ENCODE data around the gene NAA60. TPM values are rescaled to one million over a fixed set of nuclear protein-coding genes. Genes with fewer than 3 reads are reported as not detected.

Gene NAA60
- total and polyA plus RNA-seq, 2 of the 13 experiments (the other 11 are each of a cell fraction or from before 2014, with no cell fraction given) = 14.7 to 32.0 TPM

GRCh38 chr16:3479654-3480216 lies 36.3 kb downstream of the NAA60 start:
- FAIRE-seq = no peak
- WGBS (ENCODE audit: low lambda C conversion rate) = 92% methylated on average over 11 of the region's 12 CpGs
- Histone ChIP-seq H4K20me1 (ENCODE audit: insufficient read depth, low read length) (peaks cover 15% of the 10 kb centered on the region; the same call in 1 of the 2 replicates), H3K79me2 (ENCODE audit: insufficient read depth, low read length) (peaks cover 41% of the 10 kb centered on the region), H3K27me3 (ENCODE audit: control insufficient read depth in 1 of 2, insufficient read depth in 2 of 2, low read length in 2 of 2) (no peaks in the 10 kb centered on the region), H3K36me3 (replicated peaks in 1 of 2; ENCODE audit: control insufficient read depth in 1 of 2, insufficient read depth in 2 of 2, low read length in 2 of 2) (peaks cover 35 to 66% of the 10 kb centered on the region in 2 experiments), H3K27ac (ENCODE audit: extremely low read length, insufficient read depth, low read length) (no peak overlapping the region), H3K9ac (ENCODE audit: insufficient read depth, low read depth, low read length) (no peak overlapping the region), H3K9me3 (ENCODE audit: low read length) (no peaks in the 10 kb centered on the region), H3K4me1 (ENCODE audit: insufficient read depth, low read length) (peaks cover 17% of the 10 kb centered on the region), H3K4me2 (ENCODE audit: low read depth, low read length) (no peak overlapping the region), H2AFZ (ENCODE audit: low read length) (no peak overlapping the region), H3K4me3 (replicated peaks in 1 of 3; ENCODE audit: insufficient read depth in 1 of 3, low read depth in 2 of 3, low read length in 3 of 3) (no peak overlapping the region)
- intact Hi-C loops (cut with micrococcal nuclease; ENCODE audit: unreplicated experiment) = no loop called here
- TSS peak; percentile 19 for BruUV-seq (replicated peaks)
- DNase-seq (ENCODE audit: low spot score) = no peak
- CTCF ChIA-PET (ENCODE audit: low intra/inter-chr PET ratio, low total read pairs) = no interaction called here
- no peak for TF ChIP-seq ZSCAN29 (CRISPR knock-in tag; conservative IDR thresholded peaks at IDR 0.05)
- no peak for TF ChIP-seq ZNF414 (CRISPR knock-in tag; IDR thresholded peaks at IDR 0.05)
- peak; percentile 66 for TF ChIP-seq RBM22 (optimal IDR thresholded peaks at IDR 0.05; ENCODE audit: low read length)
- in situ Hi-C loops (cut with HindIII; ENCODE audit: extremely low pct_ligation_motif_present, low pct_unique_long_range_greater_than_20kb) = no loop called here
- ATAC-seq = no peak
- POLR2A ChIA-PET = no interaction called here

- DNase-seq (ENCODE audit: low spot score) (peak; percentile 64), ATAC-seq (peak; percentile 44), FAIRE-seq (no peak)
- BruUV-seq (replicated peaks) = no TSS peak
- WGBS (ENCODE audit: low lambda C conversion rate) = 70% methylated on average over 16 of the region's 18 CpGs
- Histone ChIP-seq H2AFZ (ENCODE audit: low read length) (no peak overlapping the region), H3K27ac (ENCODE audit: extremely low read length, insufficient read depth, low read length) (peak overlapping the region; percentile 12), H4K20me1 (ENCODE audit: insufficient read depth, low read length) (peaks cover 10% of the 10 kb centered on the region; the same call in 1 of the 2 replicates), H3K79me2 (ENCODE audit: insufficient read depth, low read length) (peaks cover 31% of the 10 kb centered on the region), H3K36me3 (replicated peaks in 1 of 2; ENCODE audit: control insufficient read depth in 1 of 2, insufficient read depth in 2 of 2, low read length in 2 of 2) (peaks cover 39 to 73% of the 10 kb centered on the region in 2 experiments), H3K4me2 (ENCODE audit: low read depth, low read length) (no peak overlapping the region), H3K9me3 (ENCODE audit: low read length) (no peaks in the 10 kb centered on the region), H3K27me3 (ENCODE audit: control insufficient read depth in 1 of 2, insufficient read depth in 2 of 2, low read length in 2 of 2) (no peaks in the 10 kb centered on the region), H3K4me3 (replicated peaks in 1 of 3; ENCODE audit: insufficient read depth in 1 of 3, low read depth in 2 of 3, low read length in 3 of 3) (no peak overlapping the region), H3K9ac (ENCODE audit: insufficient read depth, low read depth, low read length) (no peak overlapping the region), H3K4me1 (ENCODE audit: insufficient read depth, low read length) (peaks cover 17% of the 10 kb centered on the region)
- in situ Hi-C loops (cut with HindIII; ENCODE audit: extremely low pct_ligation_motif_present, low pct_unique_long_range_greater_than_20kb) = no loop called here
- CTCF ChIA-PET (ENCODE audit: low intra/inter-chr PET ratio, low total read pairs) = no interaction called here
- POLR2A ChIA-PET = interaction anchor here (0.6 kb wide), 1 partner anchor 337 kb away, joined by 3 read pairs; no protein-coding TSS in a partner anchor
- intact Hi-C loops (cut with micrococcal nuclease; ENCODE audit: unreplicated experiment) = no loop called here
- TF ChIP-seq FOSL1 (CRISPR knock-in tag; IDR thresholded peaks at IDR 0.05; ENCODE audit: borderline replicate concordance) (peak; percentile 55; the same call in 1 of the 2 replicates), PATZ1 (CRISPR knock-in tag; IDR thresholded peaks at IDR 0.05) (peak; percentile 30; the same call in 1 of the 2 replicates), BRF2 (CRISPR knock-in tag; IDR thresholded peaks at IDR 0.05) (no peak), MAX (IDR thresholded peaks at IDR 0.05) (peak; percentile 35; the same call in 1 of the 2 replicates), ZNF225 (CRISPR knock-in tag; IDR thresholded peaks at IDR 0.05) (no peak)
Observed at GRCh38 chr16:3480901-3481695, 37.6 kb downstream of the NAA60 start.
